ENCODE measurements around the gene TTLL11. TPM values are rescaled to one million over a fixed set of nuclear protein-coding genes. Genes with fewer than 3 reads are reported as not detected.

Gene TTLL11
- polyA plus RNA-seq, 1 of the 3 experiments (the other 2 are of a cell fraction) = 6.8 TPM

DNA sequence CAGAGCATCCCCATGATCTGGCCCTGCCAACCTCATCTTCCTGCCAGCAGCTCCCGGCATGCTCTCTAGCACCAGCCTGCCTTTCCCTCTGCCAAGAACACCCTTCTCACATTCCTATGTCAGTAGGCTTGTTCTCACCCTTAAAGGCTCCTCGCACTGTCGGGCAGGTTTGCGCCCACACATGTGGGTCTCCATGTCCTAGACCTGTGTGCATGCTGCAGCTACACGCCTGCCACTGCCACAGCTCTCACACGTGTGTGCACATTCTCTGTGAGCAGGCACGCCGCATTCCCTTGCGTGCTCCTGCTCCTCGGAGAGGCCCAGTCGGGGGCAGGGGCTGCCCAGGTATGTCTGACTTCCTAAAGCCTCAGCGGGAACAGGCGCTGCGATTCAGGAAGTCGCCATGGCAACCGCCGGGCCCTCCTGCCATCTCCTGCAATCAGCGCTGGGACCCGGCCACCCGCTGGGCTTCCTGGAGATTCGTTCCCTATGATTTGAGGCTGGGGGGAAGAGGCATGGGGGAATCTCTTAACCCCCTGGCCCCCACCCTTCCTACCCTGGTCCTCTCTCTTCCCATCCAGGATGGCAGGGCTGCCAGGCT lies 38.4 kb upstream of the TTLL11 start (continued):
- TF ChIP-seq, protein P1, sequence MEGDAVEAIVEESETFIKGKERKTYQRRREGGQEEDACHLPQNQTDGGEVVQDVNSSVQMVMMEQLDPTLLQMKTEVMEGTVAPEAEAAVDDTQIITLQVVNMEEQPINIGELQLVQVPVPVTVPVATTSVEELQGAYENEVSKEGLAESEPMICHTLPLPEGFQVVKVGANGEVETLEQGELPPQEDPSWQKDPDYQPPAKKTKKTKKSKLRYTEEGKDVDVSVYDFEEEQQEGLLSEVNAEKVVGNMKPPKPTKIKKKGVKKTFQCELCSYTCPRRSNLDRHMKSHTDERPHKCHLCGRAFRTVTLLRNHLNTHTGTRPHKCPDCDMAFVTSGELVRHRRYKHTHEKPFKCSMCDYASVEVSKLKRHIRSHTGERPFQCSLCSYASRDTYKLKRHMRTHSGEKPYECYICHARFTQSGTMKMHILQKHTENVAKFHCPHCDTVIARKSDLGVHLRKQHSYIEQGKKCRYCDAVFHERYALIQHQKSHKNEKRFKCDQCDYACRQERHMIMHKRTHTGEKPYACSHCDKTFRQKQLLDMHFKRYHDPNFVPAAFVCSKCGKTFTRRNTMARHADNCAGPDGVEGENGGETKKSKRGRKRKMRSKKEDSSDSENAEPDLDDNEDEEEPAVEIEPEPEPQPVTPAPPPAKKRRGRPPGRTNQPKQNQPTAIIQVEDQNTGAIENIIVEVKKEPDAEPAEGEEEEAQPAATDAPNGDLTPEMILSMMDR (IDR thresholded peaks at IDR 0.05) = no peak
- TF ChIP-seq JUND (IDR thresholded peaks at IDR 0.05) (no peak), MAX (IDR thresholded peaks at IDR 0.05; ENCODE audit: low read depth) (no peak), FOXM1 (IDR thresholded peaks at IDR 0.05; ENCODE audit: low read depth) (no peak), MXI1 (IDR thresholded peaks at IDR 0.05; ENCODE audit: low read depth, low read length) (no peak)

DNA sequence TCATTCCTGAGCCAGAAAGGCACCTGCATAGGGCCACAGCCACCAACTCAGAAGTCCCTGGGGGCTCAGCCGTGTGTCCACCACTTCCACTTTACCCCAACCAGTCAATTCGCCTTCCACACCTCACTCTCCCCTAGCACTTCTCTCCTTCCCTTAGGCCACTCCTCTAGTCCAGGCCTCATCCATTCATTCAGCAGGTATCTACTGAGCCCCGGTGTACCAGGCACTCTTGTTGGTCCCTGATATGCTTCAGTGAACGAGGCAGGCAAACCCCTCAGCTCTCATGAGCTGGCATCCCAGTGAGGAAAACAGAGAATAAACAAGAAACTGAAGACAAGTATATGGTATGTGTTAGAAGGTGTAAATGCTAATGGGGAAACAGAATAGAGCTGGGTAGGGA lies 37.7 kb upstream of the TTLL11 start:
- ChIA-PET POLR2A (no interaction called here), CTCF (interaction anchor here (0.9 to 4.3 kb wide), 3 partner anchors 32 to 220 kb away, joined by 3 to 21 read pairs (median 16); no protein-coding TSS in a partner anchor)
- TF ChIP-seq MEF2A (IDR thresholded peaks at IDR 0.05; ENCODE audit: borderline replicate concordance, low read depth) (no peak), MAX (IDR thresholded peaks at IDR 0.05; ENCODE audit: low read depth) (no peak), MXI1 (IDR thresholded peaks at IDR 0.05; ENCODE audit: low read depth, low read length) (no peak), TAF1 (IDR thresholded peaks at IDR 0.05; ENCODE audit: borderline replicate concordance, low read depth, low read length) (no peak), USF2 (IDR thresholded peaks at IDR 0.05; ENCODE audit: borderline replicate concordance, low read depth, low read length) (no peak), ELF1 (IDR thresholded peaks at IDR 0.05) (no peak), ZBTB33 (IDR thresholded peaks at IDR 0.05; ENCODE audit: borderline replicate concordance, low read depth) (no peak), JUND (IDR thresholded peaks at IDR 0.05) (no peak), RXRA (IDR thresholded peaks at IDR 0.05; ENCODE audit: borderline replicate concordance, low read depth) (no peak), GATA2 (CRISPR knock-in tag; IDR thresholded peaks at IDR 0.05) (no peak), PBX3 (IDR thresholded peaks at IDR 0.05) (no peak), IRF3 (IDR thresholded peaks at IDR 0.05; ENCODE audit: low read depth, low read length) (no peak), SMC3 (IDR thresholded peaks at IDR 0.05; ENCODE audit: low read depth, low read length) (no peak), RAD21 (IDR thresholded peaks at IDR 0.05; ENCODE audit: low read length) (no peak), RCOR1 (IDR thresholded peaks at IDR 0.05; ENCODE audit: low read length) (no peak), YY1 (IDR thresholded peaks at IDR 0.05; ENCODE audit: low read depth) (no peak), CHD2 (IDR thresholded peaks at IDR 0.05; ENCODE audit: low read length, partially characterized antibody) (no peak)
- TF ChIP-seq, protein P1 (IDR thresholded peaks at IDR 0.05) = no peak
- Histone ChIP-seq H3K36me3 (replicated peaks in 1 of 2; ENCODE audit: control insufficient read depth in 1 of 2, insufficient read depth in 2 of 2, low read length in 1 of 2) (no peaks in the 10 kb centered on the region), H3K27me3 (ENCODE audit: insufficient read depth) (no peaks in the 10 kb centered on the region), H3K4me3 (ENCODE audit: low read depth in 2 of 2, low read length in 1 of 2) (no peak overlapping the region), H3K4me1 (ENCODE audit: control insufficient read depth in 1 of 2, insufficient read depth in 2 of 2, low read depth in 1 of 2, low read length in 1 of 2) (peaks cover 0 to 5% of the 10 kb centered on the region in 2 experiments; a peak in 2 of 4 replicates), H3K9me2 (no peaks in the 10 kb centered on the region), H3F3A (replicated peaks; ENCODE audit: insufficient read depth) (no peaks in the 10 kb centered on the region), H4K20me1 (ENCODE audit: insufficient read depth) (no peaks in the 10 kb centered on the region), H3K9ac (no peak overlapping the region), H3K27ac (ENCODE audit: low read depth in 2 of 2, low read length in 1 of 2) (no peak overlapping the region), H3K4me2 (no peak overlapping the region), H3K79me2 (ENCODE audit: insufficient read depth) (no peaks in the 10 kb centered on the region), H2AFZ (ENCODE audit: low read depth) (no peak overlapping the region), H3K9me3 (no peaks in the 10 kb centered on the region)
- WGBS (ENCODE audit: low lambda C conversion rate) = 59% methylated on average over 4 of the region's 4 CpGs
- DNase-seq = no peak

Measured in SK-N-SH (cell line).